GM21825 (cell line): ENCODE measurements around the gene EHMT1.

Source experiments
- ATAC-seq: cut with Tn5 transposase; IDR thresholded peaks from one replicate; pipeline ENCODE4 v1.9.1; 2021; ENCODE audit warnings: mild to moderate bottlenecking, moderate library complexity; ENCODE audit not compliant: unreplicated experiment

The EHMT1 gene

GRCh38 chr9:137671196-137671538, 52.4 kb downstream of the EHMT1 start:
- no peak for ATAC-seq

- ATAC-seq: no peak
Observed at GRCh38 chr9:137671721-137672120, 52.9 kb downstream of the EHMT1 start.

- ATAC-seq: peak; percentile 54
Observed at GRCh38 chr9:137672907-137673791, 54.3 kb downstream of the EHMT1 start.

GRCh38 chr9:137673886-137674285, 55.1 kb downstream of the EHMT1 start:
- ATAC-seq: no peak

- no peak for ATAC-seq
Observed at GRCh38 chr9:137674307-137674975, 55.6 kb downstream of the EHMT1 start.

GRCh38 chr9:137674976-137675320, 56.1 kb downstream of the EHMT1 start:
- no peak for ATAC-seq

- no peak for ATAC-seq
Observed at GRCh38 chr9:137676998-137677397, 58.2 kb downstream of the EHMT1 start.

GRCh38 chr9:137678202-137678601, 59.4 kb downstream of the EHMT1 start:
- ATAC-seq: no peak

GRCh38 chr9:137679249-137679648, 60.4 kb downstream of the EHMT1 start:
- no peak for ATAC-seq

GRCh38 chr9:137679695-137680305, 61.0 kb downstream of the EHMT1 start:
- no peak for ATAC-seq

GRCh38 chr9:137680444-137681358, 61.9 kb downstream of the EHMT1 start:
- no peak for ATAC-seq

- ATAC-seq: no peak
Observed at GRCh38 chr9:137682428-137683105, 63.8 kb downstream of the EHMT1 start.

- ATAC-seq: no peak
Observed at GRCh38 chr9:137683262-137683864, 64.6 kb downstream of the EHMT1 start.

GRCh38 chr9:137685035-137685740, 66.4 kb downstream of the EHMT1 start:
- no peak for ATAC-seq

GRCh38 chr9:137685741-137686420, 67.1 kb downstream of the EHMT1 start:
- no peak for ATAC-seq

GRCh38 chr9:137688261-137688660, 69.5 kb downstream of the EHMT1 start:
- no peak for ATAC-seq

- ATAC-seq: no peak
Observed at GRCh38 chr9:137688725-137689124, 69.9 kb downstream of the EHMT1 start.

GRCh38 chr9:137689745-137690529, 71.1 kb downstream of the EHMT1 start:
- no peak for ATAC-seq
